Left cardiac atrium (tissue), 4 donors: Measurements from ENCODE around the gene CYP4F8. TPM values are rescaled to one million over a fixed set of nuclear protein-coding genes. Genes with fewer than 3 reads are reported as not detected.
"Not testable (repeated sequence)": the region's sequence is repeated elsewhere in the genome, so short reads cannot be mapped to it uniquely, and the experiment has no call there.

Experiments
- ATAC-seq, 2 donors: fragments of 200-7000 bp; cut with Tn5 transposase; one replicate each; pipeline ENCODE4 v1.9.1; 2020; ENCODE audit warnings: mild to moderate bottlenecking in 2 of 2, moderate library complexity in 2 of 2
- DNase-seq: peaks from one replicate; pipeline ENCODE4 v3.0.0-alpha.2; 2020
- intact Hi-C, 2 donors: fragments of 100-400 bp; cut with DNase I; formaldehyde crosslinking; loops; one replicate each; pipeline versions ENCODE4 v1.14.1 to v1.15.1; 2022 to 2023
- total RNA-seq, 2 donors: library from RNA; stranded (reverse); fragmentation: NEBNext Ultra II Directional; extraction: Animal tissue kit (Norgen Biotek cat#: 25700); gene quantifications; one replicate each; pipeline ENCODE4 v1.2.1, GENCODE V29; 2021
- donor health status: DM: no; HTN: yes; CAD: no.
- donor health status: DM: no; HTN: yes; CAD: no; lungs with severe emphysema.
- donor health status: DM: yes; HTN: yes; CAD: no.
- donor health status: Dilated cardiomyopathy.

The CYP4F8 gene
- total RNA-seq, 2 donors from 2014 or later: not detected

GRCh38 chr19:15640294-15640903 lies 25.4 kb downstream of the CYP4F8 start, which contains the start of gene CYP4F3:
Gene CYP4F3 (plus strand): TSS chr19:15640897. CDS start chr19:15641416, 519 bp downstream.
- DNase-seq (peak; percentile 62), ATAC-seq (peak; percentile 53 to 93)
- intact Hi-C loops: no loop called here

- intact Hi-C loops: no loop called here
- peak in 1 of 2 donors; percentile 65 for ATAC-seq
Observed at GRCh38 chr19:15640904-15641597, 26.0 kb downstream of the CYP4F8 start.

GRCh38 chr19:15641901-15642491 lies 27.0 kb downstream of the CYP4F8 start:
- intact Hi-C loops: no loop called here
- no peak for DNase-seq
- ATAC-seq: no peak

More at GRCh38 chr19:15640904-15641597, 26.0 kb downstream of the CYP4F8 start:
- DNase-seq: no peak

- ATAC-seq (no peak), DNase-seq (no peak)
- intact Hi-C loops: no loop called here
Observed at GRCh38 chr19:15642807-15643206, 27.8 kb downstream of the CYP4F8 start.

- no peak for ATAC-seq
- intact Hi-C loops: no loop called here
- no peak for DNase-seq
Observed at GRCh38 chr19:15643387-15643786, 28.4 kb downstream of the CYP4F8 start.

- no peak for ATAC-seq
- no peak for DNase-seq
- intact Hi-C loops: no loop called here
Observed at GRCh38 chr19:15644066-15644741, 29.2 kb downstream of the CYP4F8 start.

- DNase-seq (no peak), ATAC-seq (no peak)
- intact Hi-C loops: no loop called here
Observed at GRCh38 chr19:15644816-15645215, 29.8 kb downstream of the CYP4F8 start.

GRCh38 chr19:15649526-15649925 lies 34.5 kb downstream of the CYP4F8 start:
- intact Hi-C loops: no loop called here
- no peak for DNase-seq
- ATAC-seq: no peak

- intact Hi-C loops, DNase-seq, ATAC-seq: not testable (repeated sequence)
Observed at GRCh38 chr19:15650123-15650522, 35.1 kb downstream of the CYP4F8 start.

GRCh38 chr19:15651791-15652190 lies 36.8 kb downstream of the CYP4F8 start:
- ATAC-seq (no peak), DNase-seq (no peak)
- intact Hi-C loops: no loop called here

GRCh38 chr19:15652559-15653278 lies 37.7 kb downstream of the CYP4F8 start:
- ATAC-seq: no peak
- intact Hi-C loops: no loop called here
- DNase-seq: no peak

GRCh38 chr19:15656467-15656866 lies 41.4 kb downstream of the CYP4F8 start:
- DNase-seq: no peak
- ATAC-seq: no peak
- intact Hi-C loops: no loop called here

- ATAC-seq (no peak), DNase-seq (no peak)
- intact Hi-C loops: no loop called here
Observed at GRCh38 chr19:15663247-15663646, 48.2 kb downstream of the CYP4F8 start.

GRCh38 chr19:15666186-15666585 lies 51.2 kb downstream of the CYP4F8 start:
- intact Hi-C loops: no loop called here
- ATAC-seq: no peak
- no peak for DNase-seq

GRCh38 chr19:15666883-15667282 lies 51.9 kb downstream of the CYP4F8 start:
- intact Hi-C loops: no loop called here
- ATAC-seq (no peak), DNase-seq (no peak)

GRCh38 chr19:15669440-15669839 lies 54.4 kb downstream of the CYP4F8 start:
- ATAC-seq (no peak), DNase-seq (no peak)
- intact Hi-C loops: no loop called here

- no peak for DNase-seq
- intact Hi-C loops: no loop called here
- no peak for ATAC-seq
Observed at GRCh38 chr19:15669891-15670290, 54.9 kb downstream of the CYP4F8 start.

GRCh38 chr19:15671237-15671821 lies 56.3 kb downstream of the CYP4F8 start:
- DNase-seq (no peak), ATAC-seq (no peak)
- intact Hi-C loops: no loop called here
